Neural progenitor cell (in vitro differentiated cells): ENCODE data around the gene SELENOS. TPM values are rescaled to one million over a fixed set of nuclear protein-coding genes. Genes with fewer than 3 reads are reported as not detected.

Experiments
- DNase-seq: peaks from one replicate; pipeline ENCODE4 v3.0.0-alpha.2; 2016; ENCODE audit warnings: low spot score
- H2AFZ ChIP-seq: fragments of 200-600 bp; sonication (generic); replicated peaks from 2 replicates; pipeline ENCODE4 v1.6.1; 2016; ENCODE audit warnings: antibody characterized with exemption
- H3F3A ChIP-seq: fragments of 200-600 bp; sonication (generic); 2 replicates; pipeline ENCODE4 v1.6.1; 2016; ENCODE audit warnings: antibody characterized with exemption, low read depth
- H3K27ac ChIP-seq: fragments of 200-600 bp; sonication (generic); 2 replicates; pipeline ENCODE4 v1.5.1; 2016; ENCODE audit warnings: mild to moderate bottlenecking
- H3K27me3 ChIP-seq: fragments of 200-600 bp; sonication (generic); 2 replicates; pipeline ENCODE4 v1.6.1; 2016; ENCODE audit warnings: mild to moderate bottlenecking, moderate library complexity
- H3K36me3 ChIP-seq: fragments of 200-600 bp; sonication (generic); 2 replicates; pipeline ENCODE4 v1.5.1; 2016
- H3K4me1 ChIP-seq: fragments of 200-600 bp; sonication (generic); 2 replicates; pipeline ENCODE4 v1.6.1; 2016; ENCODE audit warnings: mixed run types
- H3K4me2 ChIP-seq: fragments of 200-600 bp; sonication (generic); 2 replicates; pipeline ENCODE4 v1.6.1; 2016
- H3K4me3 ChIP-seq: fragments of 200-600 bp; sonication (generic); 2 replicates; pipeline ENCODE4 v1.5.1; 2016
- H3K79me2 ChIP-seq: fragments of 200-600 bp; sonication (generic); 2 replicates; pipeline ENCODE4 v1.6.1; 2016; ENCODE audit warnings: low read depth
- H3K9ac ChIP-seq: fragments of 200-600 bp; sonication (generic); 2 replicates; pipeline ENCODE4 v1.6.1; 2016
- H3K9me3 ChIP-seq: fragments of 200-600 bp; sonication (generic); 2 replicates; pipeline ENCODE4 v1.5.1; 2016; ENCODE audit warnings: low read depth
- H4K20me1 ChIP-seq: fragments of 200-600 bp; sonication (generic); 2 replicates; pipeline ENCODE4 v1.6.1; 2016; ENCODE audit warnings: low read depth
- H3K27ac Mint-ChIP-seq: 3 replicates; pipeline ENCODE4 v1.8.0; 2021; ENCODE audit warnings: mixed read lengths
- H3K27me3 Mint-ChIP-seq: 2 replicates; pipeline ENCODE4 v1.8.0; 2022; ENCODE audit warnings: low read depth, mild to moderate bottlenecking, inconsistent platforms, moderate library complexity, mixed read lengths; ENCODE audit not compliant: insufficient read depth
- H3K36me3 Mint-ChIP-seq: 3 replicates; pipeline ENCODE4 v1.8.0; 2021; ENCODE audit warnings: mixed read lengths
- H3K4me1 Mint-ChIP-seq: 3 replicates; pipeline ENCODE4 v1.8.0; 2021; ENCODE audit warnings: mixed read lengths
- H3K4me3 Mint-ChIP-seq: 3 replicates; pipeline ENCODE4 v1.8.0; 2021; ENCODE audit warnings: mild to moderate bottlenecking, moderate library complexity, mixed read lengths
- H3K9me3 Mint-ChIP-seq: 3 replicates; pipeline ENCODE4 v1.8.0; 2020; ENCODE audit warnings: mixed read lengths
- EZH2 ChIP-seq: fragments of 200-600 bp; sonication (generic); IDR thresholded peaks from 2 replicates; pipeline ENCODE4 v1.6.1; 2017; ENCODE audit warnings: antibody characterized with exemption, mild to moderate bottlenecking, moderate library complexity
- EZH2phosphoT487 ChIP-seq: fragments of 200-600 bp; sonication (generic); IDR thresholded peaks from 2 replicates; pipeline ENCODE4 v1.6.1; 2017; ENCODE audit warnings: antibody characterized with exemption
- total RNA-seq: library from RNA; depleted of rRNA; stranded (reverse); fragments of >200 nt; gene quantifications from 2 replicates; pipeline ENCODE4 v1.2.3, GENCODE V29; 2015; ENCODE audit warnings: low replicate concordance
- TF ChIP-seq, protein P1 (sequence below): fragments of 200-600 bp; sonication (generic); IDR thresholded peaks from 2 replicates; pipeline ENCODE4 v1.5.1; 2017; ENCODE audit warnings: antibody characterized with exemption, mild to moderate bottlenecking

The SELENOS gene
- total RNA-seq, 1 donor from 2014 or later: 39.1 TPM

DNA sequence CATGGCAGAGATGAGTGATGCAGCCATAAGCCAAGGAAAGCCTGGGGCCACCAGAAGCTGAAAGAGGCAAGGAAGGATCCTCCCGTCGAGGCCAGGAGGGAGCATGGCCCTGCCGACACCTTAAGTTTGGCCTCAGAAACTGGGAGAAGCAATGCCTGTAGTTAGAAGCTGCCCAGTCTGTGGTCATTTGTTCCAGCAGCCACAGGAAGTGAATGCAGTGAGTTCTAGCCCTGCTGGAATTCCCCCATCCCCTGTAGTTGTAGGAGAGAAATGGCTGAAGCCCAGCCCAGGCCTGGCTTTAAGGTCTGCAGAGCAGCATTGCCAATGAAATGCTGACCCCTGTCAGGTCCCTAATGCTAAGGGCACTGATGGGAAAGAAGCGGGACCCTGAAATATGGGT, 13.3 kb downstream of the SELENOS start:
- H3K27me3 ChIP-seq: no peaks in the 10 kb centered on the region
- no peaks in the 10 kb centered on the region for H3K36me3 ChIP-seq
- no peaks in the 10 kb centered on the region for H3K9me3 Mint-ChIP-seq
- H3K27ac ChIP-seq: no peak overlapping the region
- H3K4me2 ChIP-seq: no peak overlapping the region
- H3K4me1 ChIP-seq: no peaks in the 10 kb centered on the region
- peaks cover 2% of the 10 kb centered on the region for H3K27me3 Mint-ChIP-seq
- DNase-seq: no peak
- H3K4me1 Mint-ChIP-seq: peaks cover 3% of the 10 kb centered on the region
- no peak overlapping the region for H3K27ac Mint-ChIP-seq
- no peak overlapping the region for H3K4me3 Mint-ChIP-seq
- H3K9me3 ChIP-seq: no peaks in the 10 kb centered on the region
- no peaks in the 10 kb centered on the region for H3K79me2 ChIP-seq
- no peaks in the 10 kb centered on the region for H4K20me1 ChIP-seq
- no peaks in the 10 kb centered on the region for H3F3A ChIP-seq
- no peak overlapping the region for H2AFZ ChIP-seq
- TF ChIP-seq EZH2phosphoT487 (no peak), EZH2 (no peak)
- TF ChIP-seq, protein P1, sequence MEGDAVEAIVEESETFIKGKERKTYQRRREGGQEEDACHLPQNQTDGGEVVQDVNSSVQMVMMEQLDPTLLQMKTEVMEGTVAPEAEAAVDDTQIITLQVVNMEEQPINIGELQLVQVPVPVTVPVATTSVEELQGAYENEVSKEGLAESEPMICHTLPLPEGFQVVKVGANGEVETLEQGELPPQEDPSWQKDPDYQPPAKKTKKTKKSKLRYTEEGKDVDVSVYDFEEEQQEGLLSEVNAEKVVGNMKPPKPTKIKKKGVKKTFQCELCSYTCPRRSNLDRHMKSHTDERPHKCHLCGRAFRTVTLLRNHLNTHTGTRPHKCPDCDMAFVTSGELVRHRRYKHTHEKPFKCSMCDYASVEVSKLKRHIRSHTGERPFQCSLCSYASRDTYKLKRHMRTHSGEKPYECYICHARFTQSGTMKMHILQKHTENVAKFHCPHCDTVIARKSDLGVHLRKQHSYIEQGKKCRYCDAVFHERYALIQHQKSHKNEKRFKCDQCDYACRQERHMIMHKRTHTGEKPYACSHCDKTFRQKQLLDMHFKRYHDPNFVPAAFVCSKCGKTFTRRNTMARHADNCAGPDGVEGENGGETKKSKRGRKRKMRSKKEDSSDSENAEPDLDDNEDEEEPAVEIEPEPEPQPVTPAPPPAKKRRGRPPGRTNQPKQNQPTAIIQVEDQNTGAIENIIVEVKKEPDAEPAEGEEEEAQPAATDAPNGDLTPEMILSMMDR: no peak
- H3K4me3 ChIP-seq: no peak overlapping the region
- H3K36me3 Mint-ChIP-seq: peaks cover 3% of the 10 kb centered on the region
- no peak overlapping the region for H3K9ac ChIP-seq

DNA sequence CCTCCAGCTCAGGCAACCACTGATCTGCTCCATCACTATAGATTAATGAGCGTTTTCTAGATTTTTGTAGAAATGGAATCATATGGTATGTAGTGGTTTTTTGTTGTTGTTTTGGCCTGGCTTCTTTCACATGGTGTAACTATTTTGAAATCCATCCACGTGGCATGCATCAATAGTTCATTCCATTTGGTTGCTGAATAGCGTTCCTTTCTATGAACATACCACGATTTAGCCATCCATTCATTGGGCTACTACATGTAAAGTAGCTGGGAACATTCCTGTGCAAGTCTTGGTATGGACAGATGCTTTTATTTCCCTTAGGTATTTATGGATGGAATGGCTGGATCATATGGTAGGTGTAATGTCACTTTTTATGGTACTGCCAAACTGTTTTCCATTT, 14.7 kb downstream of the SELENOS start:
- Mint-ChIP-seq H3K9me3 (no peaks in the 10 kb centered on the region), H3K4me3 (no peak overlapping the region)
- DNase-seq: no peak

DNA sequence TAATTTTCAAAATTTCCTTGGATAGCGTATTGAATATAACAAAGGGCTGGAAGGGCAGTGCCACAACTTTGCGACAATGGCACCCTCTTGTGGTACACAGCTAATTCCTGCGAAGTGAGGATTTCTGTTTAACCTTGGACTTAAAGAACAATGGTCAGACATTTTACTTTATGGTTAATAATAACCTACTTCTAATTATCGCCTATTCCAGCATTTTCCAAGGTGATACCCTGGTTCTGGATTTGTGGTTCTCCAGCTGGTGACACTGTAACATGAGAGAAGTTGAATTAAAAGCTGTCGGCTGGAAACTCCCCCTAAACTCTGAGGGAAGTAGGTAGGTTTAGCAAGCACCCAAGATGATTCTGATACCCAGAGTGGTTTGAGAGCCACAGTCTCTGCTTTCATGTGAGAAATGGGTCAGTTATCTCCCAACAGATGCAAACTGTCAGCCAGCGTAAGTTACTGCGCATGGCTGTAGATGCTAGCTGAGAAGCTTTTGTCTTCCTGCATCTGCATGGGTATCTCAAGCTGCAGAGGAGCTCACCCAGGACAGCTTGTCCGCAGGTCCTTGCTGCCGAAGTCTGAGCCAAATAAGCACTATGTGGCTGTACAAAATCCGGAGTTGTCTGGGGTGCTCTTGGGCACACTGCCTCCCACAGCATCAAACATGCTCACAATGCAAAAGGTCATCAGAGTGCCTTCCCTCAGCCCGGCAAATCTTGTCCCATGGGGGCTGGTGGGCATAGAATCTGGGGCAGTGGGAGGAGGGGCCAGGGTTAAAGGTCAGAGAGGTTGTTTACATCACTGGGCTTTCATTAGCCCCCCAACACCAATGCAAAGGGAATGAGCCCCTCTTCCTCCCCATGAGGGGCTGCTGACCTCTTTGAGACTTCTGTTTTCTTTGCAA, 18.8 kb downstream of the SELENOS start:
- H2AFZ ChIP-seq: no peak overlapping the region
- no peak overlapping the region for H3K9ac ChIP-seq
- peak overlapping the region; percentile 27 for H3K27ac Mint-ChIP-seq

More for the DNA sequence above, 14.7 kb downstream of the SELENOS start:
- Histone ChIP-seq H3K27me3 (no peaks in the 10 kb centered on the region), H3K9ac (no peak overlapping the region), H4K20me1 (no peaks in the 10 kb centered on the region), H3F3A (no peaks in the 10 kb centered on the region), H3K9me3 (no peaks in the 10 kb centered on the region), H3K4me2 (no peak overlapping the region), H3K4me3 (no peak overlapping the region), H2AFZ (no peak overlapping the region), H3K4me1 (no peaks in the 10 kb centered on the region), H3K36me3 (no peaks in the 10 kb centered on the region), H3K27ac (no peak overlapping the region), H3K79me2 (no peaks in the 10 kb centered on the region)
- Mint-ChIP-seq H3K36me3 (no peaks in the 10 kb centered on the region), H3K27me3 (peaks cover 5% of the 10 kb centered on the region), H3K27ac (no peak overlapping the region), H3K4me1 (peaks cover 15% of the 10 kb centered on the region)
- TF ChIP-seq EZH2: no peak
- TF ChIP-seq, protein P1: no peak
- no peak for TF ChIP-seq EZH2phosphoT487

More for the DNA sequence above, 18.8 kb downstream of the SELENOS start:
- Histone ChIP-seq H3K9me3 (no peaks in the 10 kb centered on the region), H3K79me2 (no peaks in the 10 kb centered on the region), H4K20me1 (no peaks in the 10 kb centered on the region), H3K27ac (no peak overlapping the region), H3K36me3 (no peaks in the 10 kb centered on the region), H3K4me3 (no peak overlapping the region), H3F3A (peaks cover 15% of the 10 kb centered on the region), H3K27me3 (no peaks in the 10 kb centered on the region), H3K4me1 (peaks cover 15% of the 10 kb centered on the region), H3K4me2 (no peak overlapping the region)
- H3K9me3 Mint-ChIP-seq: no peaks in the 10 kb centered on the region
- peak; percentile 75 for DNase-seq
- no peaks in the 10 kb centered on the region for H3K36me3 Mint-ChIP-seq
- H3K27me3 Mint-ChIP-seq: peaks cover 5% of the 10 kb centered on the region
- no peak for TF ChIP-seq EZH2phosphoT487
- TF ChIP-seq, protein P1: peak; percentile 94
- TF ChIP-seq EZH2: no peak
- H3K4me3 Mint-ChIP-seq: peak overlapping the region; percentile 44
- H3K4me1 Mint-ChIP-seq: peaks cover 23% of the 10 kb centered on the region
